Left lung (tissue), 10 donors: Measurements from ENCODE around the gene DND1. TPM values are rescaled to one million over a fixed set of nuclear protein-coding genes. Genes with fewer than 3 reads are reported as not detected.
A peak's percentile ranks its signal among the peaks of the same experiment; 100 is the strongest.

ENCODE experiments used
- ATAC-seq: fragments of 200-7000 bp; cut with Tn5 transposase; one replicate; pipeline ENCODE4 v1.9.1; 2020; ENCODE audit warnings: moderate library complexity
- DNase-seq, 4 donors: peaks; one replicate each; pipeline ENCODE4 v3.0.0-alpha.2; 2013 to 2020
- H3K27ac ChIP-seq, 2 donors: fragments of 200-600 bp; sonication (generic) in 1 of 2; one replicate each; pipeline versions ENCODE4 v1.5.0 to v1.8.0; 2020 to 2021
- H3K27me3 ChIP-seq, 2 donors: fragments of 200-600 bp; sonication (generic) in 1 of 2; one replicate each; pipeline versions ENCODE4 v1.5.0 to v1.8.0; 2020 to 2021
- H3K36me3 ChIP-seq, 2 donors: fragments of 200-600 bp; sonication (generic) in 1 of 2; one replicate each; pipeline versions ENCODE4 v1.5.0 to v1.8.0; 2020 to 2021
- H3K4me1 ChIP-seq, 2 donors: fragments of 200-600 bp; one replicate each; pipeline ENCODE4 v1.8.0; 2021
- H3K4me3 ChIP-seq, 2 donors: fragments of 200-600 bp; sonication (generic) in 1 of 2; one replicate each; pipeline versions ENCODE4 v1.5.0 to v1.8.0; 2020 to 2021; ENCODE audit warnings: mild to moderate bottlenecking in 1 of 2
- H3K9me3 ChIP-seq, 2 donors: fragments of 200-600 bp; sonication (generic) in 1 of 2; one replicate each; pipeline versions ENCODE4 v1.5.0 to v1.8.0; 2020 to 2021
- CTCF ChIP-seq, 2 donors: fragments of 200-600 bp; sonication (generic) in 1 of 2; IDR thresholded peaks; one replicate each; pipeline versions ENCODE4 v1.5.0 to v1.8.0; 2021; ENCODE audit warnings: antibody characterized with exemption in 2 of 2
- intact Hi-C, 2 donors: fragments of 100-400 bp; cut with DNase I; formaldehyde crosslinking; loops; one replicate each; pipeline versions ENCODE4 v1.11.2 to v1.14.2; 2022
- polyA plus RNA-seq, 6 donors: library from polyadenylated mRNA; unstranded; fragments of 120-200 nt; gene quantifications; one replicate each; pipeline ENCODE4 v1.2.1, GENCODE V29; 2013; ENCODE audit not compliant: insufficient read length in 6 of 6
- total RNA-seq, 2 donors: library from RNA; stranded (reverse); fragmentation: NEBNext Ultra II Directional; extraction: Animal tissue kit (Norgen Biotek cat#: 25700); gene quantifications; one replicate each; pipeline ENCODE4 v1.2.1, GENCODE V29; 2021
- donor health status: DM: no; HTN: yes; CAD: no.
- donor health status: DM: no; HTN: no; CAD: no.

The DND1 gene
- total and polyA plus RNA-seq, 8 donors = 0.36 to 1.3 (median 0.58) TPM; not detected in 2

- no peak for TF ChIP-seq CTCF (IDR thresholded peaks at IDR 0.05)
- H3K4me3 ChIP-seq = peak within 1 kb of the TSS; percentile 40 to 64
- H3K27ac ChIP-seq = peak within 1 kb of the TSS; percentile 82 to 94
- DNase-seq (peak in 2 of 4 donors; percentile 79 to 89), ATAC-seq (peak; percentile 53)
- intact Hi-C loops = loop anchor here in 1 of 2 donors (10.0 kb wide), 1 partner anchor 58 kb away; no protein-coding TSS in a partner anchor
- peaks cover 0 to 4% of the 10 kb centered on the region in 2 donors for H3K9me3 ChIP-seq
- peaks cover 4 to 61% of the 10 kb centered on the region in 2 donors for H3K4me1 ChIP-seq
- H3K27me3 ChIP-seq = no peaks in the 10 kb centered on the region
- H3K36me3 ChIP-seq = no peaks in the 10 kb centered on the region
Measured at GRCh38 chr5:140633021-140633471, 40.3 kb downstream of the DND1 start, which contains the start of gene CD14. CD14 (minus strand) TSS chr5:140633175; CDS start chr5:140633071, 104 bp downstream.

GRCh38 chr5:140632366-140633020 is 40.9 kb downstream of the DND1 start:
- intact Hi-C loops = loop anchor here in 1 of 2 donors (10.0 kb wide), 1 partner anchor 58 kb away; no protein-coding TSS in a partner anchor
- Histone ChIP-seq H3K36me3 (no peaks in the 10 kb centered on the region), H3K9me3 (peaks cover 0 to 5% of the 10 kb centered on the region in 2 donors), H3K27me3 (no peaks in the 10 kb centered on the region), H3K4me1 (peaks cover 4 to 55% of the 10 kb centered on the region in 2 donors), H3K27ac (peak overlapping the region; percentile 82 to 94), H3K4me3 (peak overlapping the region; percentile 40 to 64)
- ATAC-seq (peak; percentile 70), DNase-seq (peak in 2 of 4 donors; percentile 71 to 91)
- no peak for TF ChIP-seq CTCF (IDR thresholded peaks at IDR 0.05)

- H3K9me3 ChIP-seq = peaks cover 0 to 5% of the 10 kb centered on the region in 2 donors
- peaks cover 4 to 54% of the 10 kb centered on the region in 2 donors for H3K4me1 ChIP-seq
- no peak for TF ChIP-seq CTCF (IDR thresholded peaks at IDR 0.05)
- peak overlapping the region; percentile 82 to 94 for H3K27ac ChIP-seq
- ATAC-seq = peak; percentile 71
- peak in 1 of 4 donors; percentile 86 for DNase-seq
- no peaks in the 10 kb centered on the region for H3K36me3 ChIP-seq
- intact Hi-C loops = loop anchor here in 1 of 2 donors (10.0 kb wide), 1 partner anchor 57 kb away; no protein-coding TSS in a partner anchor
- peak overlapping the region; percentile 40 to 64 for H3K4me3 ChIP-seq
- H3K27me3 ChIP-seq = no peaks in the 10 kb centered on the region
Measured at GRCh38 chr5:140631831-140632365, 41.5 kb downstream of the DND1 start.

GRCh38 chr5:140631036-140631417 is 42.3 kb downstream of the DND1 start:
- peak overlapping the region; percentile 82 to 94 for H3K27ac ChIP-seq
- H3K27me3 ChIP-seq = no peaks in the 10 kb centered on the region
- H3K4me1 ChIP-seq = peaks cover 4 to 54% of the 10 kb centered on the region in 2 donors
- TF ChIP-seq CTCF (IDR thresholded peaks at IDR 0.05) = no peak
- ATAC-seq (no peak), DNase-seq (no peak)
- peak overlapping the region; percentile 40 to 64 for H3K4me3 ChIP-seq
- intact Hi-C loops = loop anchor here in 1 of 2 donors (10.0 kb wide), 1 partner anchor 56 kb away; no protein-coding TSS in a partner anchor
- peaks cover 0 to 5% of the 10 kb centered on the region in 2 donors for H3K9me3 ChIP-seq
- no peaks in the 10 kb centered on the region for H3K36me3 ChIP-seq
